ENCODE results near the gene SNTN.

Gene SNTN

DNA sequence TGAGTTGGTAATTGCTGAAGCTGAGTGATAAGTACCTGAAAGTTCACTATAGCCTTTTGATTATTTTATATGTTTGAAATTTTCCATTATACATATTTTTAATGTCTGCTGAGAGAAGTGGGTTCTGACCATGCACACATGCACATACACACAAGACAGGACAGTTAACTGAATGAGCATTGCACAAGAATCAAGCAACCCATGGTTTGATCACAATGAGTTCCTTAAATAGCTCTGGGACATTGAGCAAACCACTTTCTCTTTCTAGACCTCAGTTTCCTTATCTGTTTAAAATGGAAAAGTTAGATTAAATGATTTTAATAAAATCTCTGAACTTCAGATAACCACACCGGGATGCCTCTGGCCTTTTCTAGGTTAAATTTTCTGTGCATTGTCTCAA, 26.7 kb downstream of the SNTN start:
- DNase-seq, result no peak

DNA sequence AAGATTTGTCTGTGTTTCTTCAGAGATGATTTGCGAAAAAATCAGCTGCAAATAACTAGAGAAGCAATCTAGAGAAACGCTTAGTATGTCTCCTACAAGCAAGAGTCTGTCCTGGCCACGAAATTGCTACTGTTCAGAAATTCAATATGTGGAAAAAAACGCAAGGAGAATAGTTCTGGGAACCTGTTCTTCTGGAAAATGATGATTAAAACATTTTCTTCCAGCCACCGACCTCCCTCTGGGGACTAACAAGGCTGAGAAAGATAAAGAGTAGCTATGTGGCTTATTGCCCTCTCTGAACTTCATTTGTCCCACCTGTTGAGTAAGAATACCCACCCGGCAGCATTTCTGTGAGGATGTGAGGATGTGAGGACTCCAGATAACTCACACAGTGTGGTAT, 31.6 kb downstream of the SNTN start:
- no peak for DNase-seq

DNA sequence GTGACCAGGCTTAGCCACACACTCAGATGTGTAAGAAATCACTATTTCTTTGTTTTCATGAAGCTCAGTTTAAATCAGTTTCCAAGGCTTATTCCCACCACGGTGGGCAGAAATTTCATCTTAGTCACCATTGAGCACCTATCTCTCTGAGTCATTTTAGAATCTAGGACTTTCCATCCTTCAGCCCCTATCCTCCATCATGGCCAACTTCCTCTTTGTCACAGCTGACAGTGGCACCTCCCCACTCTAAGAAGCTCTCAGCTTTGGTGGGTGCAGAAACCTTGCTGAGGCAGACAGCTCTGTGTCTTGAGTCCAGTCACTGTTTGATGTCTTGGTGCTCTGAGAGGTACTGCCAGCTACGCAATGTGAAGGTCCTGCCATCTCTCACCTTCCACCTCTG, 32.9 kb downstream of the SNTN start:
- DNase-seq, result no peak

DNA sequence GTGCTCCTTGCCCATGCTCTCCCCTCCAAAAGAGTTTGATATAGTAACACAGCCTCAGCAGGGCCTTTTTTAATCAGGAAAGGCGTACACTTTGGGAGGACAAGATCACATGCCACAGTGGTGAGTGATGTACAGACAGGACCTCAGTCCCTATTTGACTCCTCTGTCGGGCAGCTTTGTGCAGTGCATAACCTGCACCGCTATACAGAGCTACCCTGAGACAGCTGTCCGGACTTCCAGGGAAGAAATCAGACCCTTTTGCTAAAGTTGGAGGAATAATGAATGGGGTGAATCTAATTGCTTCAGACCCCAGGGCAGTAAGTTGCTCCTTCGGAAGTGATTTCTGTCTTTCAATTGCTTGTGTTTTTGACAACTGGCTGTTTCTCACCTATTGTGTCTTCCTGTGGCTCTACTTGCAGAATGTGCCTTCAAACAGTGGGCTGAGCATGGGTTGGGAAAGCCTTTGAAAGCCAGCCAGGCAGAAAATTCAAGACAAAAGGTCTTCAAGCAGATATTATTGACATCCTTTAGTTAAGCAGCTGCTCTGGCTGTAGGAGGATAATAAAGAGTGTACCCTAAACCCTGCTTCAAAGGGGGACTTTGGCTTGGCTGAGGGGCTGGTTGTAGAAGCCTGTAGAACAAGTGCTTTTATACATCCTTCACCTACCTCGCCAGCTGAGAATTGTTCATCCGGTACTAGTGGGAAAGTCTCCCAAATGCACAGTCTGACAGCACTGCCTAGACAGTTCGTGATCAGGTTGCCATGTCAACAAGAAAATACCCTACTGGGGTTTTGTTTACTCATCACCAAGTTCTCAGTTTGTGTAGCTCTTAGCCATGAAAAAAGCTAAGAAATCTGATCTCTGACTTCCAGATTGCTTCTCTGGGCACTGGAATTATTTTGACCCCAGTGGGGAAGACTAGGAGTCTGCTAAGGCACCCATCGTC, 35.1 kb downstream of the SNTN start:
- no peak for DNase-seq

DNA sequence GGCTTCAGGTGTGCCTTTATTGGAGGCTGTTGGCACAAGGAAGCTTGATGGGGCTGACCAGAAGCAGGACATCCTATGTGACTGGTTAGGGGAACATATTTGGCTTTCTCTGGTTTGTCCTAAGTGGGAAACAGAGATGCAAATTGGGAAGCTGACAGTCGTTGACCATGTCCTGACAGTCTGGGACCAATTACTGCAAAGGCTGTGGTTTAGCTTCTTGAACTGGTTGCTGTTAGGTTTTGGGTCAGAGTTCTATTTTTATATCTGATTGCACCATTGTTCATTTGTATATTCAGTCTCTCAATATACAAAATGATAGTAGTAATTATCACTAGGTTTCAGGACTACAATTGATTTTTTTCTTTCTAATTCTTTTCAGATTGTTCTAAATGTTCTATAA, 36.8 kb downstream of the SNTN start:
- DNase-seq, result no peak

DNA sequence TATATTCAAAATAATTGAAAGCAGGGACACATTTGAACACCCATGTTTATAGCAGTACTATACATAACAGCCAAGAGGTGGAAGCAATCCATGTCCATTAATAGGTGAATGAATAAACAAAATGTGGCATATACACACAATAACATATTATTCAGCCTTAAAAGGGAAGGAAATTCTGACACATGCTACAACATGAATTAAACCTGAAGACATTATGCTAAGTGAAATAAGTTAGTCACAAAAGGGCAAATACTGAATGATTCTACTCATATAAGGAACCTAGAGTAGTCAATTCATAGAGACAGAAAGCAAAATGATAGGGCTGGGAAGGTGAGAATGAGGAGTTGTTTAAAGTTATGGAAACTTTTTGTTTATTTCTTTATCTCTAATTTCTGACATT, 40.9 kb downstream of the SNTN start:
- no peak for DNase-seq

DNA sequence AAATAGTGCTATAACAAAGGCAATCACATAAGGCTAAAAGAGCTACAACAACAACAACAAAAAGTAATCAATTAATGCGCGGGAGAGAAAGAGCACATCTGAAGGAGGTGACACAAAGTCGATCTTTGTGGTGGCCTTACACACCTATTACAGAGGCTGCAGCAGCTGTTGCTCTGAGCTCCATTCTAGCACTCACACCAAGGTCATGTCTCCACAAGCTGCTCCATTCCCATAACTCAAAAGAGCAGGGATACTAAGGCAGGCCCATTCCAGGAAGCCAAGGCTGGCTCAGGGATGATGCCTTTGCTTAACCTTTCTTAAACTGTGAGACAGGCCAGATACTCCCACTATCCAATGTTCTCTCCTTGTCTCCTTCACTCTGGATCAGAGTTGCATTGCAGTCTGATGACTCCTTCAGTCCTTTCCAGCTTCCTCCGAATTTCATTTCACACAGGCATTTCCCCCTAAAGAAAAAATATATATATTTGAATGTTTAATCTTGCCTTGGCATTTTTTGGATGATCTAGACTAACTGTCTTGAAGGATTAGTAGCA, 52.7 kb downstream of the SNTN start:
- DNase-seq, result no peak

DNA sequence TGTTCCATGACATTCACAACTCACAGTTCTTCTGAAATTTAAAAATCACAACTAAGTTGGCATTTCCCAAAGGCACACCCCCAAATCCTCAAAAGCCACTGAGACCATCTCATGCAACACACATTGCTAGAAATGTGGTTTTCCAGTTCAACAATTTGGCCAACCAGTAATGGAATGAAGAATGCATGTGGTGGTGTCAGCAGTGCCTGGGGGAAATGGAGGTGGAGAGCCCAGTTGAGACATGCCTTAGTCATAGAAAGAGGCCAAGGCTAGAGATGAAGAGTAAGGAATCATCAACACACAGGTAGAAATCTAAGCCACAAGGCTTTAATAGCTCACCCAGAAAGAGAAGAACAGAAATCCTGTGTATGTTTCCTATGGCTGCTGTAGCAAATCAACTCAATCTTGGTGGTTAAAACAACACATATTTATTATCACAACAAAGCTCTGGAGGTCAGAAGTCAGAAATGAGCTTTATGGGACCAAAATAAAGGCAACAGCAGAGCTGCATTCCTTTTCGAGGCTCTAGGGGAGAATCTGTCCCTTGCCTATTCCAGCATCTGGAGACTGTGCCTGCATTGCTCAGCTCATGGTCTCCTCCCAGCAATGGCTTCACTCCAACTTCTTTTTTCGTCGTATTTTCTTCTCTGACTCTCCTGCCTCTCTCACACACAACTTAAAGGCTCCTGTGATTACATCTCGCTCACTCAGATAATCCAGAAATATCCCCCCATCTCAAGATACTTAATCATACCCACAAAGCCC, 54.0 kb downstream of the SNTN start:
- DNase-seq, result no peak

DNA sequence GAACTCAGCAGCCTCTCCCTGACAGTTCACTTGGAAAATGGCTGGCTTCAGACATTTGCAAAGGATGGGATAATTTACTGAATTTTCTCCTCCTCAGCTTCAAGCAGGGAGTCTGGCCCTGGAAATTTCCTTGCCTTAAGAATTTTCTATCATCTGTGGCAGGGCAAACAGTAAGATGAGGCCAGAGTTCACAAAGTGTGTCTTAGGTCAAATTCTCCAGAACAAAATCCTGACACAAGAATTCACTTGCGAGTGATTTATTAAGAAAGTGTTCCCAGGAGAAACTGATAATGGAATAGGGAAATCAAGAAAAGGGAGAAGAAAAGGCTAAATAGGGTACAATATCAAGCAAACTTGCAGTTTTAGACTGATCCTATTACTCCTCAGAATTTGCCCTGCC, 55.3 kb downstream of the SNTN start:
- DNase-seq, result no peak

DNA sequence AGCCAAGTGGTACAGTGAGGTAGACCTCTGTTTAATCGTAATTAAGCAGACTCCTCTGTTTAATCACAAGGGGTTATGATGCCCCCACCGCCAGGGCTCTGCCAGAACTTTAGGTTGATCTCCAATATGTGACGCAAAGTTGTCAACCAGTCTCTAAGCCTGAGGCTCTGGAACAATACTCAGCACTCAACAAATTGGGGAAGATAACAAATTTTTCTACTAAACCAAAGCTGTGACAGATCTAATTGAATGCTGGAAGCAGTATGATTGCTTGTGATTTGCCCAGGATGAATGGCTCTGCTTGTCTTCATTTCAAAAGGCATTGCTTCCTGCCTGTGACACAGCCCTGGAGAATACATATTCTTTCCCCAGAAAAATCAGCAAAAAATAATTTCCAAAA, 57.1 kb downstream of the SNTN start:
- DNase-seq, result no peak
